Natural killer cell (primary cell): ENCODE data around the gene MEOX2. TPM values are rescaled to one million over a fixed set of nuclear protein-coding genes. Genes with fewer than 3 reads are reported as not detected.

Experiments
- ATAC-seq, 3 donors: fragments of 150-1000 bp in 2 of 3; fragments of 200-7000 bp in 1 of 3; cut with Tn5 transposase; 1 replicate in 1 of 3; 2 replicates in 2 of 3; pipeline ENCODE4 v1.10.0; 2021; ENCODE audit warnings: mild to moderate bottlenecking in 2 of 3, moderate library complexity in 2 of 3
- DNase-seq, 2 donors: peaks; one replicate each; pipeline versions ENCODE4 v3.0.0 to v3.0.0-alpha.2; 2013 to 2021; ENCODE audit warnings: mixed read lengths in 1 of 2
- H3K27ac ChIP-seq: one replicate; pipeline ENCODE4 v1.5.1; 2013; ENCODE audit warnings: mild to moderate bottlenecking, low read length
- H3K27me3 ChIP-seq: one replicate; pipeline ENCODE4 v1.6.1; 2013; ENCODE audit warnings: low read length; ENCODE audit not compliant: control insufficient read depth, insufficient read depth
- H3K36me3 ChIP-seq: one replicate; pipeline ENCODE4 v1.6.1; 2013; ENCODE audit warnings: low read length; ENCODE audit not compliant: control insufficient read depth, insufficient read depth
- H3K4me1 ChIP-seq: one replicate; pipeline ENCODE4 v1.6.1; 2013; ENCODE audit warnings: low read length; ENCODE audit not compliant: control insufficient read depth, insufficient read depth
- H3K4me3 ChIP-seq: one replicate; pipeline ENCODE4 v1.5.1; 2013; ENCODE audit warnings: low read length
- H3K9me3 ChIP-seq: one replicate; pipeline ENCODE4 v1.6.1; 2013; ENCODE audit warnings: low read length; ENCODE audit not compliant: control insufficient read depth, insufficient read depth
- H3K27ac Mint-ChIP-seq, 2 donors: one replicate each; pipeline ENCODE4 v1.8.0; 2022; ENCODE audit warnings: mild to moderate bottlenecking in 2 of 2, mixed read lengths in 2 of 2, moderate library complexity in 1 of 2
- H3K27me3 Mint-ChIP-seq, 2 donors: one replicate each; pipeline ENCODE4 v1.8.0; 2022; ENCODE audit warnings: low read depth in 2 of 2, mixed read lengths in 2 of 2
- H3K36me3 Mint-ChIP-seq: one replicate; pipeline ENCODE4 v1.8.0; 2022; ENCODE audit warnings: mixed read lengths
- H3K4me1 Mint-ChIP-seq, 2 donors: one replicate each; pipeline ENCODE4 v1.8.0; 2022; ENCODE audit warnings: mixed read lengths in 2 of 2
- H3K4me3 Mint-ChIP-seq: one replicate; pipeline ENCODE4 v1.8.0; 2022; ENCODE audit warnings: mild to moderate bottlenecking, moderate library complexity, mixed read lengths
- H3K9me3 Mint-ChIP-seq, 2 donors: one replicate each; pipeline ENCODE4 v1.8.0; 2022; ENCODE audit warnings: mixed read lengths in 2 of 2
- CTCF ChIP-seq: fragments of 200-600 bp; IDR thresholded peaks from one replicate; pipeline ENCODE4 v1.8.0; 2022; ENCODE audit warnings: antibody characterized with exemption
- WGBS: methylation state at CpG from one replicate; pipeline ENCODE4 v1.1.7; 2013; ENCODE audit warnings: missing lambda C conversion rate; ENCODE audit not compliant: insufficient coverage; 5-methylcytosine and 5-hydroxymethylcytosine counted together
- intact Hi-C: fragments of 100-400 bp; cut with micrococcal nuclease; formaldehyde crosslinking; loops from one replicate; pipeline ENCODE4 v1.14.2; 2022
- total RNA-seq, 4 donors: library from RNA; stranded (reverse); fragments of 120-200 nt in 1 of 4; gene quantifications; one replicate each; pipeline versions ENCODE4 v1.2.3 to v1.2.4, GENCODE V29; 2013 to 2022

MEOX2 gene
- total RNA-seq, 3 donors from 2014 or later (not counting 1 experiment from before 2014, with no cell fraction given): not detected

- Mint-ChIP-seq H3K4me1 (no peaks in the 10 kb centered on the region), H3K27ac (no peak overlapping the region), H3K9me3 (peaks cover 2 to 3% of the 10 kb centered on the region in 2 donors), H3K4me3 (no peak overlapping the region), H3K27me3 (peaks cover 15 to 20% of the 10 kb centered on the region in 2 donors), H3K36me3 (no peaks in the 10 kb centered on the region)
- Histone ChIP-seq H3K9me3 (peaks cover 8% of the 10 kb centered on the region), H3K4me3 (no peak overlapping the region), H3K27me3 (peaks cover 18% of the 10 kb centered on the region), H3K36me3 (no peaks in the 10 kb centered on the region), H3K27ac (no peak overlapping the region), H3K4me1 (no peaks in the 10 kb centered on the region)
- intact Hi-C loops: no loop called here
- 6% methylated on average over 6 of the region's 10 CpGs for WGBS
- DNase-seq: no peak
- TF ChIP-seq CTCF: no peak
- no peak for ATAC-seq
Measured at GRCh38 chr7:15688279-15688626, 1.8 kb upstream of the MEOX2 start.

- WGBS: 10% methylated on average over 21 of the region's 21 CpGs
- Histone ChIP-seq H3K4me3 (no peak overlapping the region), H3K27ac (no peak overlapping the region), H3K36me3 (no peaks in the 10 kb centered on the region), H3K4me1 (no peaks in the 10 kb centered on the region), H3K9me3 (peaks cover 8% of the 10 kb centered on the region), H3K27me3 (peaks cover 18% of the 10 kb centered on the region)
- no peak for DNase-seq
- no peak for TF ChIP-seq CTCF
- no peak for ATAC-seq
- H3K9me3 Mint-ChIP-seq: peaks cover 2 to 3% of the 10 kb centered on the region in 2 donors
- H3K27ac Mint-ChIP-seq: no peak overlapping the region
- intact Hi-C loops: no loop called here
- H3K27me3 Mint-ChIP-seq: peaks cover 15 to 20% of the 10 kb centered on the region in 2 donors
- no peak overlapping the region for H3K4me3 Mint-ChIP-seq
- no peaks in the 10 kb centered on the region for H3K4me1 Mint-ChIP-seq
- no peaks in the 10 kb centered on the region for H3K36me3 Mint-ChIP-seq
Measured at GRCh38 chr7:15687546-15688278, 1.2 kb upstream of the MEOX2 start.

- Histone ChIP-seq H3K36me3 (no peaks in the 10 kb centered on the region), H3K9me3 (peaks cover 8% of the 10 kb centered on the region), H3K27me3 (peaks cover 18% of the 10 kb centered on the region), H3K4me3 (no peak overlapping the region), H3K4me1 (no peaks in the 10 kb centered on the region), H3K27ac (no peak overlapping the region)
- intact Hi-C loops: no loop called here
- WGBS: 9% methylated on average over 29 of the region's 30 CpGs
- no peak for ATAC-seq
- Mint-ChIP-seq H3K4me3 (no peak overlapping the region), H3K36me3 (no peaks in the 10 kb centered on the region), H3K27ac (no peak overlapping the region), H3K9me3 (peaks cover 2 to 3% of the 10 kb centered on the region in 2 donors), H3K27me3 (peaks cover 15 to 20% of the 10 kb centered on the region in 2 donors), H3K4me1 (no peaks in the 10 kb centered on the region)
- TF ChIP-seq CTCF: no peak
- DNase-seq: no peak
Measured at GRCh38 chr7:15686957-15687545, 568 bp upstream of the MEOX2 start.
